ENCODE measurements around the gene NYNRIN.

- no peak for TF ChIP-seq CTCF (IDR thresholded peaks at IDR 0.05; ENCODE audit: control extremely low read depth in 1 of 3, insufficient read depth in 1 of 3, low read depth in 1 of 3, low read length in 3 of 3)
- no peak for TF ChIP-seq SP1 (IDR thresholded peaks at IDR 0.05; ENCODE audit: low read depth, low read length)
- TF ChIP-seq SP2 (IDR thresholded peaks at IDR 0.05; ENCODE audit: low read length), result no peak
- TF ChIP-seq JUND (IDR thresholded peaks at IDR 0.05; ENCODE audit: low read length), result no peak
- no peak for TF ChIP-seq POLR2AphosphoS5 (IDR thresholded peaks at IDR 0.05; ENCODE audit: low read depth, low read length)
Measured at GRCh38 chr14:24435998-24436354, 37.2 kb downstream of the NYNRIN start.

Measured in H1 (cell line).